Right lobe of liver (tissue), 4 donors: ENCODE data around the gene DRAM1.

Experiments used
- CTCF ChIP-seq, 4 donors: fragments of 200-600 bp in 3 of 4; fragments of 450-650 bp in 1 of 4; IDR thresholded peaks; one replicate each; pipeline versions ENCODE4 v1.5.1 to v1.8.0; 2016 to 2022; ENCODE audit warnings: antibody characterized with exemption in 4 of 4, mild to moderate bottlenecking in 2 of 4
- POLR2A ChIP-seq: fragments of 450-650 bp; IDR thresholded peaks from one replicate; pipeline ENCODE4 v1.6.1; 2017; ENCODE audit warnings: antibody characterized with exemption, mild to moderate bottlenecking
- donor health status: DM: no; HTN: no; CAD: no.
- donor health status: DM: no; HTN: no; CAD: no.
- donor health status: DM: no; HTN: yes; CAD: no.

GRCh38 chr12:101931498-101932326 is 54.3 kb downstream of the DRAM1 start:
- no peak for TF ChIP-seq CTCF (IDR thresholded peaks at IDR 0.05)
- TF ChIP-seq POLR2A = no peak
